Nephron progenitor cell (in vitro differentiated cells): ENCODE data around the gene CEP41.

ENCODE experiments used
- DNase-seq: peaks from one replicate; pipeline ENCODE4 v3.0.0; 2021
- H3K27ac Mint-ChIP-seq: 2 replicates; pipeline ENCODE4 v1.8.0; 2021; ENCODE audit warnings: mild to moderate bottlenecking, moderate library complexity, mixed read lengths
- H3K27me3 Mint-ChIP-seq: 2 replicates; pipeline ENCODE4 v1.8.0; 2021; ENCODE audit warnings: mild to moderate bottlenecking, low read depth, mixed read lengths; ENCODE audit not compliant: poor library complexity
- H3K36me3 Mint-ChIP-seq: 2 replicates; pipeline ENCODE4 v1.8.0; 2021; ENCODE audit warnings: low read depth, mixed read lengths
- H3K4me1 Mint-ChIP-seq: 2 replicates; pipeline ENCODE4 v1.8.0; 2021; ENCODE audit warnings: mixed read lengths
- H3K4me3 Mint-ChIP-seq: 2 replicates; pipeline ENCODE4 v1.8.0; 2021; ENCODE audit warnings: mild to moderate bottlenecking, moderate library complexity, mixed read lengths
- H3K9me3 Mint-ChIP-seq: 2 replicates; pipeline ENCODE4 v1.8.0; 2021; ENCODE audit warnings: mild to moderate bottlenecking, moderate library complexity, mixed read lengths
- CTCF ChIP-seq: fragments of 200-600 bp; sonication (generic); IDR thresholded peaks from 2 replicates; pipeline ENCODE4 v1.5.0; 2021; ENCODE audit warnings: antibody characterized with exemption

Gene CEP41

GRCh38 chr7:130419658-130420057, 21.2 kb downstream of the CEP41 start:
- DNase-seq = no peak
- Mint-ChIP-seq H3K27me3 (no peaks in the 10 kb centered on the region), H3K27ac (peak overlapping the region; percentile 74), H3K4me1 (peaks cover 73% of the 10 kb centered on the region), H3K9me3 (no peaks in the 10 kb centered on the region), H3K4me3 (peak overlapping the region; percentile 31), H3K36me3 (peaks cover 15% of the 10 kb centered on the region)
- no peak for TF ChIP-seq CTCF

- Mint-ChIP-seq H3K4me3 (no peak overlapping the region), H3K27ac (peak overlapping the region; percentile 91), H3K9me3 (no peaks in the 10 kb centered on the region)
Measured at GRCh38 chr7:130418306-130418705, 22.5 kb downstream of the CEP41 start.

GRCh38 chr7:130417213-130417612, 23.6 kb downstream of the CEP41 start:
- Mint-ChIP-seq H3K9me3 (no peaks in the 10 kb centered on the region), H3K27me3 (no peaks in the 10 kb centered on the region), H3K27ac (peak overlapping the region; percentile 95), H3K4me1 (peaks cover 89% of the 10 kb centered on the region), H3K36me3 (peaks cover 10% of the 10 kb centered on the region), H3K4me3 (no peak overlapping the region)
- TF ChIP-seq CTCF = no peak
- DNase-seq = no peak

More at GRCh38 chr7:130418306-130418705, 22.5 kb downstream of the CEP41 start:
- no peaks in the 10 kb centered on the region for H3K27me3 Mint-ChIP-seq
- H3K36me3 Mint-ChIP-seq = peaks cover 10% of the 10 kb centered on the region
- DNase-seq = no peak
- TF ChIP-seq CTCF = no peak
- peaks cover 85% of the 10 kb centered on the region for H3K4me1 Mint-ChIP-seq

GRCh38 chr7:130415006-130415405, 25.8 kb downstream of the CEP41 start:
- no peak for TF ChIP-seq CTCF
- no peak for DNase-seq
- H3K4me1 Mint-ChIP-seq = peaks cover 94% of the 10 kb centered on the region
- no peak overlapping the region for H3K4me3 Mint-ChIP-seq
- H3K36me3 Mint-ChIP-seq = peaks cover 10% of the 10 kb centered on the region
- H3K27me3 Mint-ChIP-seq = no peaks in the 10 kb centered on the region
- H3K27ac Mint-ChIP-seq = peak overlapping the region; percentile 27
- no peaks in the 10 kb centered on the region for H3K9me3 Mint-ChIP-seq

GRCh38 chr7:130413201-130413600, 27.6 kb downstream of the CEP41 start:
- no peaks in the 10 kb centered on the region for H3K9me3 Mint-ChIP-seq
- H3K4me1 Mint-ChIP-seq = peaks cover 95% of the 10 kb centered on the region

More at GRCh38 chr7:130413201-130413600, 27.6 kb downstream of the CEP41 start:
- TF ChIP-seq CTCF = no peak
- H3K27ac Mint-ChIP-seq = peak overlapping the region; percentile 96
- peaks cover 14% of the 10 kb centered on the region for H3K36me3 Mint-ChIP-seq
- no peak overlapping the region for H3K4me3 Mint-ChIP-seq
- no peak for DNase-seq
- no peaks in the 10 kb centered on the region for H3K27me3 Mint-ChIP-seq
